Endothelial cell of umbilical vein (primary cell): ENCODE measurements around the gene FOXP1. TPM values are rescaled to one million over a fixed set of nuclear protein-coding genes. Genes with fewer than 3 reads are reported as not detected.

Experiments
- BruUV-seq: library from RNA; stranded (reverse); fragments of 400-500 nt; replicated peaks from 2 replicates; lab custom pipeline; 2021; lab: Mats Ljungman, UMichigan
- CTCF ChIA-PET: fragments of 300-600, 350-600 bp; sonication (Branson Sonifier 250); formaldehyde crosslinking; loops from one replicate; lab custom pipeline; 2021; ENCODE audit warnings: antibody characterized with exemption, inconsistent platforms; lab: Charles Lee
- POLR2A ChIA-PET: fragments of 300-600, 350-600 bp; sonication (Branson Sonifier 250); formaldehyde crosslinking; loops from one replicate; lab custom pipeline; 2021; ENCODE audit warnings: antibody characterized with exemption, inconsistent platforms; lab: Charles Lee
- DNase-seq: peaks from one replicate; pipeline ENCODE4 v3.0.0-alpha.2; 2011; ENCODE audit warnings: low read depth, low spot score
- FAIRE-seq: peaks from 2 replicates; lab custom pipeline; 2011; peaks lifted over from hg19 to GRCh38; lab: Jason Lieb, UNC
- H2AFZ ChIP-seq: 2 replicates; pipeline ENCODE4 v1.6.0; 2012; ENCODE audit warnings: low read depth, low read length, control low read depth, inconsistent platforms
- H3K27ac ChIP-seq: 2 replicates; pipeline ENCODE4 v1.5.1; 2011; ENCODE audit warnings: low read depth, mild to moderate bottlenecking, control low read depth, low read length, moderate library complexity; ENCODE audit not compliant: insufficient read depth
- H3K27me3 ChIP-seq, 2 experiments: 2 replicates each; pipeline versions ENCODE4 v1.6.0 to v1.6.1; 2011; ENCODE audit warnings: low read length in 2 of 2, mixed read lengths in 1 of 2; ENCODE audit not compliant: control insufficient read depth in 2 of 2, insufficient read depth in 2 of 2
- H3K36me3 ChIP-seq, 2 experiments: 2 replicates in 1 of 2; 3 replicates in 1 of 2; pipeline ENCODE4 v1.5.1; 2011; ENCODE audit warnings: low read length in 2 of 2, mild to moderate bottlenecking in 1 of 2, moderate library complexity in 1 of 2; ENCODE audit not compliant: control insufficient read depth in 2 of 2, insufficient read depth in 2 of 2; ENCODE audit errors: extremely low read depth in 1 of 2
- H3K4me1 ChIP-seq: 3 replicates; pipeline ENCODE4 v1.5.1; 2011; ENCODE audit warnings: mild to moderate bottlenecking, low read length; ENCODE audit not compliant: control insufficient read depth, insufficient read depth; ENCODE audit errors: extremely low read depth
- H3K4me2 ChIP-seq: 2 replicates; pipeline ENCODE4 v1.6.1; 2011; ENCODE audit warnings: low read length, control low read depth, mixed read lengths; ENCODE audit not compliant: insufficient read depth
- H3K4me3 ChIP-seq, 3 experiments: fragments of 200-600 bp in 1 of 3; sonication (generic), shearing (Covaris generic) in 1 of 3; replicated peaks in 1 of 3; 2 replicates each; pipeline ENCODE4 v1.5.1; 2011 to 2016; ENCODE audit warnings: control low read depth in 3 of 3, low read length in 3 of 3, mild to moderate bottlenecking in 2 of 3, inconsistent platforms in 1 of 3, low read depth in 1 of 3, moderate library complexity in 1 of 3; ENCODE audit not compliant: insufficient read depth in 1 of 3
- H3K79me2 ChIP-seq: 2 replicates; pipeline ENCODE4 v1.6.0; 2012; ENCODE audit warnings: low read length, inconsistent platforms; ENCODE audit not compliant: control insufficient read depth, insufficient read depth
- H3K9ac ChIP-seq: replicated peaks from 2 replicates; pipeline ENCODE3; 2011; ENCODE audit warnings: low read length, control low read depth; ENCODE audit not compliant: insufficient read depth; ENCODE audit errors: extremely low read depth
- H3K9me1 ChIP-seq: replicated peaks from 3 replicates; pipeline ENCODE4 v1.6.0; 2011; ENCODE audit warnings: mild to moderate bottlenecking, low read length; ENCODE audit not compliant: control insufficient read depth, insufficient read depth; ENCODE audit errors: extremely low read depth
- H3K9me3 ChIP-seq: replicated peaks from 2 replicates; pipeline ENCODE4 v1.5.1; 2012; ENCODE audit warnings: low read length, inconsistent platforms; ENCODE audit not compliant: control insufficient read depth, insufficient read depth
- H4K20me1 ChIP-seq: replicated peaks from 2 replicates; pipeline ENCODE3; 2011; ENCODE audit warnings: mild to moderate bottlenecking, low read length; ENCODE audit not compliant: control insufficient read depth, insufficient read depth; ENCODE audit errors: extremely low read depth
- FOS ChIP-seq: IDR thresholded peaks from 2 replicates; pipeline ENCODE4 v1.6.1; 2011; ENCODE audit warnings: mild to moderate bottlenecking, low read length, moderate library complexity, borderline replicate concordance; ENCODE audit not compliant: insufficient read depth
- GATA2 ChIP-seq: IDR thresholded peaks from 2 replicates; pipeline ENCODE4 v1.7.0; 2011; ENCODE audit warnings: low read depth, mild to moderate bottlenecking, moderate library complexity, mixed read lengths, low read length; ENCODE audit not compliant: insufficient read length, insufficient read depth
- JUN ChIP-seq: IDR thresholded peaks from 2 replicates; pipeline ENCODE4 v1.6.1; 2011; ENCODE audit warnings: borderline replicate concordance, low read depth; ENCODE audit not compliant: insufficient read length, insufficient read depth
- MAX ChIP-seq: IDR thresholded peaks from 2 replicates; pipeline ENCODE4 v1.6.1; 2011; ENCODE audit not compliant: insufficient read depth, insufficient read length
- POLR2A ChIP-seq: IDR thresholded peaks from 2 replicates; pipeline ENCODE4 v1.6.1; 2012; ENCODE audit warnings: low read depth, mild to moderate bottlenecking, control low read depth, low read length
- POLR2AphosphoS5 ChIP-seq: IDR thresholded peaks from 2 replicates; pipeline ENCODE4 v1.6.1; 2012; ENCODE audit warnings: low read depth, mild to moderate bottlenecking, control low read depth, low read length, moderate library complexity; ENCODE audit not compliant: insufficient read depth
- dilution Hi-C: fragments of 300-500 bp; cut with MboI; formaldehyde crosslinking; loops from one replicate; pipeline ENCODE4 v1.15.0; 2019; ENCODE audit warnings: low sequenced_read_pairs; ENCODE audit not compliant: extremely low pct_ligation_motif_present
- intact Hi-C: fragments of 100-400 bp; cut with micrococcal nuclease; formaldehyde crosslinking; loops from one replicate; pipeline ENCODE4 v1.10.0; 2022
- polyA plus RNA-seq, 4 experiments: library from polyadenylated mRNA; depleted of rRNA in 3 of 4; stranded (reverse) in 3 of 4; unstranded in 1 of 4; fragments of >200 nt; gene quantifications; 2 replicates each; pipeline versions ENCODE4 v1.2.1 to v1.2.3, GENCODE V29; 2011 to 2012; ENCODE audit warnings: missing spikeins in 1 of 4
- total RNA-seq: library from RNA; stranded (reverse); gene quantifications from 2 replicates; pipeline ENCODE4 v1.2.3, GENCODE V29; 2021
- TF ChIP-seq, protein P1 (sequence below), 2 donors: IDR thresholded peaks; 1 replicate in 1 of 2; 2 replicates in 1 of 2; pipeline ENCODE4 v1.5.1; 2011; ENCODE audit warnings: low read length in 2 of 2, mild to moderate bottlenecking in 2 of 2, moderate library complexity in 2 of 2, control low read depth in 1 of 2, inconsistent platforms in 1 of 2, low read depth in 1 of 2; ENCODE audit not compliant: insufficient read depth in 1 of 2; ENCODE audit errors: extremely low read depth in 1 of 2

The FOXP1 gene
- total and polyA plus RNA-seq, 2 donors (not counting 3 experiments of a cell fraction or from before 2014, with no cell fraction given), result 41.0 to 107 TPM

GRCh38 chr3:71389911-71390573 lies 193.5 kb downstream of the FOXP1 start:
- FAIRE-seq, result peak; percentile 95
- H3K36me3 ChIP-seq, result no peaks in the 10 kb centered on the region
- no peak overlapping the region for H2AFZ ChIP-seq
- peak overlapping the region in 1 of 3 experiments; percentile 29 for H3K4me3 ChIP-seq
- H3K79me2 ChIP-seq, result no peaks in the 10 kb centered on the region
- no TSS peak for BruUV-seq
- POLR2A ChIA-PET, result interaction anchor here (0.8 kb wide), 1 partner anchor 148 kb away, joined by 4 read pairs; no protein-coding TSS in a partner anchor
- peak overlapping the region; percentile 71 for H3K4me2 ChIP-seq
- H3K4me1 ChIP-seq, result peaks cover 41% of the 10 kb centered on the region
- DNase-seq, result peak; percentile 95
- H4K20me1 ChIP-seq, result no peaks in the 10 kb centered on the region
- CTCF ChIA-PET, result interaction anchor here (0.9 to 1.8 kb wide), 6 partner anchors 48 to 839 kb away, joined by 3 to 7 read pairs (median 4); no protein-coding TSS in a partner anchor
- intact Hi-C loops, result loop anchor here (1.0 to 10.0 kb wide), 9 partner anchors 54 to 845 kb away; no protein-coding TSS in a partner anchor
- dilution Hi-C loops, result no loop called here
- H3K9me3 ChIP-seq, result no peaks in the 10 kb centered on the region
- H3K9me1 ChIP-seq, result no peaks in the 10 kb centered on the region
- peak overlapping the region; percentile 60 for H3K9ac ChIP-seq
- H3K27me3 ChIP-seq, result no peaks in the 10 kb centered on the region
- TF ChIP-seq, protein P1, sequence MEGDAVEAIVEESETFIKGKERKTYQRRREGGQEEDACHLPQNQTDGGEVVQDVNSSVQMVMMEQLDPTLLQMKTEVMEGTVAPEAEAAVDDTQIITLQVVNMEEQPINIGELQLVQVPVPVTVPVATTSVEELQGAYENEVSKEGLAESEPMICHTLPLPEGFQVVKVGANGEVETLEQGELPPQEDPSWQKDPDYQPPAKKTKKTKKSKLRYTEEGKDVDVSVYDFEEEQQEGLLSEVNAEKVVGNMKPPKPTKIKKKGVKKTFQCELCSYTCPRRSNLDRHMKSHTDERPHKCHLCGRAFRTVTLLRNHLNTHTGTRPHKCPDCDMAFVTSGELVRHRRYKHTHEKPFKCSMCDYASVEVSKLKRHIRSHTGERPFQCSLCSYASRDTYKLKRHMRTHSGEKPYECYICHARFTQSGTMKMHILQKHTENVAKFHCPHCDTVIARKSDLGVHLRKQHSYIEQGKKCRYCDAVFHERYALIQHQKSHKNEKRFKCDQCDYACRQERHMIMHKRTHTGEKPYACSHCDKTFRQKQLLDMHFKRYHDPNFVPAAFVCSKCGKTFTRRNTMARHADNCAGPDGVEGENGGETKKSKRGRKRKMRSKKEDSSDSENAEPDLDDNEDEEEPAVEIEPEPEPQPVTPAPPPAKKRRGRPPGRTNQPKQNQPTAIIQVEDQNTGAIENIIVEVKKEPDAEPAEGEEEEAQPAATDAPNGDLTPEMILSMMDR (IDR thresholded peaks at IDR 0.05; ENCODE audit: extremely low read depth in 1 of 2, insufficient read depth in 1 of 2, low read depth in 1 of 2, low read length in 2 of 2), result no peak
- peak; percentile 73 for TF ChIP-seq POLR2AphosphoS5
- TF ChIP-seq POLR2A, result peak; percentile 37
- TF ChIP-seq GATA2, result peak; percentile 61
- no peak for TF ChIP-seq JUN
- TF ChIP-seq FOS, result no peak
- TF ChIP-seq MAX, result no peak
- H3K27ac ChIP-seq, result peak overlapping the region; percentile 88
